HL-60 (cell line): Measurements from ENCODE around the gene CTXN1.

Source experiments
- CTCF ChIP-seq: IDR thresholded peaks from one replicate; pipeline ENCODE4 v1.5.1; 2011; ENCODE audit warnings: low read length, control low read depth, inconsistent platforms; ENCODE audit not compliant: insufficient read depth
- REST ChIP-seq: IDR thresholded peaks from 2 replicates; pipeline ENCODE4 v1.6.1; 2012; ENCODE audit warnings: low read depth; ENCODE audit not compliant: insufficient replicate concordance

- TF ChIP-seq CTCF (no peak), REST (no peak)
Measured at GRCh38 chr19:7968796-7969554, 43.0 kb upstream of the CTXN1 start.
